ENCODE measurements around the gene CPNE7.

- TF ChIP-seq CTCF (IDR thresholded peaks at IDR 0.05), result no peak
- TF ChIP-seq EZH2 (IDR thresholded peaks at IDR 0.05; ENCODE audit: borderline replicate concordance, insufficient read depth, low read depth, low read length, poor library complexity, severe bottlenecking), result no peak
Measured at GRCh38 chr16:89610108-89610453, 34.5 kb downstream of the CPNE7 start.

All from B cell (primary cell).